Progenitor cell of endocrine pancreas (in vitro differentiated cells): ENCODE data around the gene F8. TPM values are rescaled to one million over a fixed set of nuclear protein-coding genes. Genes with fewer than 3 reads are reported as not detected.

Source experiments
- DNase-seq: peaks from one replicate; pipeline ENCODE4 v3.0.0; 2021; ENCODE audit warnings: low spot score; ENCODE audit not compliant: unreplicated experiment
- H3K27ac Mint-ChIP-seq: 2 replicates; pipeline ENCODE4 v1.8.0; 2021; ENCODE audit warnings: mild to moderate bottlenecking, moderate library complexity, mixed read lengths
- H3K27me3 Mint-ChIP-seq: 2 replicates; pipeline ENCODE4 v1.8.0; 2021; ENCODE audit warnings: mixed read lengths
- H3K36me3 Mint-ChIP-seq: 2 replicates; pipeline ENCODE4 v1.8.0; 2022; ENCODE audit warnings: mixed read lengths; ENCODE audit not compliant: insufficient read depth
- H3K4me1 Mint-ChIP-seq: 2 replicates; pipeline ENCODE4 v1.8.0; 2021; ENCODE audit warnings: low read depth, mixed read lengths
- H3K4me3 Mint-ChIP-seq: 2 replicates; pipeline ENCODE4 v1.8.0; 2021; ENCODE audit warnings: low read depth, mild to moderate bottlenecking, moderate library complexity, mixed read lengths
- H3K9me3 Mint-ChIP-seq: 2 replicates; pipeline ENCODE4 v1.8.0; 2021; ENCODE audit warnings: low read depth, mixed read lengths
- total RNA-seq: library from RNA; stranded (reverse); gene quantifications from 2 replicates; pipeline ENCODE4 v1.2.1, GENCODE V29; 2021
- TF ChIP-seq, protein P1 (sequence below): fragments of 200-600 bp; sonication (generic); IDR thresholded peaks from one replicate; pipeline ENCODE4 v1.5.0; 2021; ENCODE audit warnings: antibody characterized with exemption, mild to moderate bottlenecking; ENCODE audit not compliant: unreplicated experiment

F8 gene
- total RNA-seq, 1 donor from 2014 or later, result 3.4 TPM

DNA sequence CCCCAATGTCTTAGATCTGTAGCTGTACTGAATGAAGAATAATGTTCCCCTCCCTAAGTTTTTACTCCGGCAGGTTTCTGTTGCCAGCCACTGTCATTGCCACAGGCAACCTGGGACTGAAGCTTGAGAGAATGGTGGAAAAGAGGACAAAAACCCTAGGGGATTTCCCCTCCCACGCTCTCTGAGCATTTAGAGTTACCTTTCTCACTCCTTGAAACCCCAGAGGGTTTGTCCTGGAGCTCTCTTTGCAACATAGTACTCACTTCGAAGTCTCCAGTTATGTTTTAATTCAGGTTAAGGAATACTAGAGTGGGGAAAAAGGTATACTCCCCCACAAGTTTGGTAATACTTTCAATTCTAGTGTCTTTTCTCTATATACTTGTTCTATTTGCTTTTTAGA, 31.5 kb downstream of the F8 start:
- Mint-ChIP-seq H3K4me3 (no peak overlapping the region), H3K4me1 (peaks cover 11% of the 10 kb centered on the region), H3K27me3 (peaks cover 3% of the 10 kb centered on the region), H3K36me3 (no peaks in the 10 kb centered on the region), H3K9me3 (peaks cover 11% of the 10 kb centered on the region), H3K27ac (no peak overlapping the region)
- TF ChIP-seq, protein P1, sequence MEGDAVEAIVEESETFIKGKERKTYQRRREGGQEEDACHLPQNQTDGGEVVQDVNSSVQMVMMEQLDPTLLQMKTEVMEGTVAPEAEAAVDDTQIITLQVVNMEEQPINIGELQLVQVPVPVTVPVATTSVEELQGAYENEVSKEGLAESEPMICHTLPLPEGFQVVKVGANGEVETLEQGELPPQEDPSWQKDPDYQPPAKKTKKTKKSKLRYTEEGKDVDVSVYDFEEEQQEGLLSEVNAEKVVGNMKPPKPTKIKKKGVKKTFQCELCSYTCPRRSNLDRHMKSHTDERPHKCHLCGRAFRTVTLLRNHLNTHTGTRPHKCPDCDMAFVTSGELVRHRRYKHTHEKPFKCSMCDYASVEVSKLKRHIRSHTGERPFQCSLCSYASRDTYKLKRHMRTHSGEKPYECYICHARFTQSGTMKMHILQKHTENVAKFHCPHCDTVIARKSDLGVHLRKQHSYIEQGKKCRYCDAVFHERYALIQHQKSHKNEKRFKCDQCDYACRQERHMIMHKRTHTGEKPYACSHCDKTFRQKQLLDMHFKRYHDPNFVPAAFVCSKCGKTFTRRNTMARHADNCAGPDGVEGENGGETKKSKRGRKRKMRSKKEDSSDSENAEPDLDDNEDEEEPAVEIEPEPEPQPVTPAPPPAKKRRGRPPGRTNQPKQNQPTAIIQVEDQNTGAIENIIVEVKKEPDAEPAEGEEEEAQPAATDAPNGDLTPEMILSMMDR, result no peak
- no peak for DNase-seq

DNA sequence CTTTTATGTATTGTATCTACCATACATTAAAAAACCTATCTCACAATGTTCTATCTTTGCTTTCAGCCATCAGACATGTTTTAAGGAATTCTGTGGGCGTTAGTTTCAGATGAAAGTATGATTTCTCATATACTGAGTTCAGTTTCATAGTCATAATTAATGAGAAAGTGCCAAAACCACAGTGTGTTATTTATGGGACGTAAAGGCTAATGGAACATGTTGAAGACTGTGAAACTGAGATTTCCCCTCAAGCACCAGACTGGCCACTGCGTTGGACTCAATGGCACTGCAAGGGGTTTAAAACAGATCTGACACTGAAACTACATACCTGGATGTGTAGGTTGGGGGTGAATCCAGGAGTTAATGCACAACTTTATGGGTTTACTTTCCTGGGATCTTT, 32.0 kb downstream of the F8 start:
- DNase-seq, result no peak
- Mint-ChIP-seq H3K27me3 (peaks cover 3% of the 10 kb centered on the region), H3K4me1 (peaks cover 11% of the 10 kb centered on the region), H3K9me3 (peaks cover 11% of the 10 kb centered on the region), H3K27ac (no peak overlapping the region), H3K4me3 (no peak overlapping the region), H3K36me3 (no peaks in the 10 kb centered on the region)
- TF ChIP-seq, protein P1, result no peak

DNA sequence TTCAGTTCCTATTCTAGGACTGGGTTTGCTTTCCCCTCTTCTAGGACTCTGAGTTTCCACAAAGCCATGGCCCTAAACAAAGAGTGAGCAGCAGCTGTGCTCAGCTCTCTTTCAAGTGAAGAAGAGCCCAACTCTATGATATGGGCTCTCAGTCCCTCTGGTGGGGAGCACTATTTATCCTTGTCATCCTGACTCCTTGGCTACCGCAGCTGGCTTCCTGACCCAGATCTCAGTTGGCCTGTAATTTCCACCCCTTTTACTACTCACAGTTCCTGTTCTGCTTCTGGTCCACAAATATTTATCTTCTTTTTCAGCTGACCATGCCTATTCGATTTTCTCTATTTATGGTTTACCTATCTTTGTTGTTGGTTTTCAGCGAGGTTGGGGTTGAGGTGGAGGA, 33.8 kb downstream of the F8 start:
- Mint-ChIP-seq H3K4me3 (no peak overlapping the region), H3K4me1 (peaks cover 11% of the 10 kb centered on the region), H3K27me3 (peaks cover 3% of the 10 kb centered on the region), H3K27ac (no peak overlapping the region), H3K9me3 (peaks cover 11% of the 10 kb centered on the region), H3K36me3 (no peaks in the 10 kb centered on the region)
- TF ChIP-seq, protein P1, result no peak
- no peak for DNase-seq

DNA sequence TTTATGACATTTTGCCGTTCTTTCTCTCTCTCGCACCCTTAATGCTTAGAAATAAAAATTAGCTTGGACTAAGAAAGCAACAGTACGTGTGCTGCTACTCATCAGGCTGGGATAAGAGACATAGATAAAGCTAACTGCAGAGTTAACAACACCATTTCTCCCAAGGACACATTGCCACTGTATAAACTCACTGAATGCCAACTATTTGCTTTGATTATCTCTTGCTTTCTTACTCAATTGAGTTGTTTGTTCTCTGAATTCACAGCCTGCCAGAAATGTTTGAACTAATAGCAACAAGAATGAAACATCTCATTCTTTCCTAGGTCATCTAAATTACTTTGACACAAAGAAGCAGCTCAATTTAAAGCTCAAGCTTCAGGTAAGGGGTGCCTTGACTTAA, 34.6 kb downstream of the F8 start:
- DNase-seq, result no peak
- Mint-ChIP-seq H3K4me1 (peaks cover 11% of the 10 kb centered on the region), H3K36me3 (no peaks in the 10 kb centered on the region), H3K27me3 (peaks cover 3% of the 10 kb centered on the region), H3K4me3 (no peak overlapping the region), H3K27ac (no peak overlapping the region), H3K9me3 (peaks cover 14% of the 10 kb centered on the region)
- TF ChIP-seq, protein P1, result no peak

DNA sequence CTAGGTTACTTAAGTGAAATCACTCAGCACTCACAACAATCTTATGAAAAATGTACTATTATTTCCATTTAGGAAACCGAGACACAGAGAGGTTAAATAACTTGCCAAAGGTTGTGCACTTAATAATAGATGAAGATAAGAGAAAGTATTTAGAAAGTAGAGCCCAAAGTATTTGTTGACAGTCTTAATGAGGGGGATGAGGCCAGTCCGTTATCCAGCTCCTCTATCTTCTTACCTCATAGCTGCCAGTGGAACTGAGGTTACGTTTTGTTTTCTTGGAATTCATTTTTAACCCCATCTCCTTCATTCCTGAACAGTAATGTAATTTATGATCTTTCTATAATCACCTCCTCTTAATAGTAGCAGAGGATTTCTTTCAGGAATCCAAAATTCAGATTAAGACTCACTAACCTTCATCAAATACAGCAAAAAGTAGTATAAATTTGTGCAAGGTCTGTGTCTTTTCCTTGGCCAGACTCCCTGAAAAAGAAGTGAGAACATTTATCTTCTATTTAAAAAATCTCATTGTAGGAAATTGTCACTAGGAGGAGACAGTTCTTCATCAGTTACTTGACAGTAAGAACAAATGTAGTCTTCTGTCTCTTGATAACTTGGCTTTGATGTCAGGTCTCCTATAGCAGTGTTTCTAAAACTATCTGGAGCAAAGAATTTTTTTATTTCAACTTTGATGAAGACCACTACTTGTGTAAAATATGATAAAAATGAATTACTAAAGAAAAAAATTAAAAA, 35.5 kb downstream of the F8 start:
- Mint-ChIP-seq H3K9me3 (peaks cover 12% of the 10 kb centered on the region), H3K4me3 (no peak overlapping the region), H3K27ac (no peak overlapping the region), H3K36me3 (no peaks in the 10 kb centered on the region), H3K27me3 (peaks cover 3% of the 10 kb centered on the region), H3K4me1 (peaks cover 11% of the 10 kb centered on the region)
- TF ChIP-seq, protein P1, result no peak
- DNase-seq, result no peak
